ENCODE measurements around the gene DICER1. TPM values are rescaled to one million over a fixed set of nuclear protein-coding genes. Genes with fewer than 3 reads are reported as not detected.

Gene DICER1
- total RNA-seq, 1 donor from 2014 or later: 71.1 TPM

GRCh38 chr14:95073947-95074346 is 83.4 kb downstream of the DICER1 start:
- Histone ChIP-seq H3K4me1 (no peaks in the 10 kb centered on the region), H3K27me3 (no peaks in the 10 kb centered on the region), H3K9me3 (no peaks in the 10 kb centered on the region), H3K27ac (no peak overlapping the region), H3K4me3 (no peak overlapping the region), H3K36me3 (no peaks in the 10 kb centered on the region)
- intact Hi-C loops (cut with DNase I): no loop called here
- DNase-seq (no peak), ATAC-seq (no peak)
- no peak for TF ChIP-seq CTCF (IDR thresholded peaks at IDR 0.05)

- Histone ChIP-seq H3K4me1 (no peaks in the 10 kb centered on the region), H3K4me3 (no peak overlapping the region), H3K27me3 (no peaks in the 10 kb centered on the region), H3K36me3 (no peaks in the 10 kb centered on the region), H3K27ac (no peak overlapping the region), H3K9me3 (no peaks in the 10 kb centered on the region)
- intact Hi-C loops (cut with DNase I): no loop called here
- no peak for ATAC-seq
- no peak for DNase-seq
- TF ChIP-seq CTCF (IDR thresholded peaks at IDR 0.05): no peak
Observed at GRCh38 chr14:95072310-95072905, 84.9 kb downstream of the DICER1 start.

- H3K9me3 ChIP-seq: no peaks in the 10 kb centered on the region
- H3K27ac ChIP-seq: no peak overlapping the region
- H3K27me3 ChIP-seq: no peaks in the 10 kb centered on the region
- DNase-seq: no peak
- no peaks in the 10 kb centered on the region for H3K4me1 ChIP-seq
- H3K36me3 ChIP-seq: no peaks in the 10 kb centered on the region
- no peak for TF ChIP-seq CTCF (IDR thresholded peaks at IDR 0.05)
- intact Hi-C loops (cut with DNase I): no loop called here
- no peak overlapping the region for H3K4me3 ChIP-seq
- ATAC-seq: no peak
Observed at GRCh38 chr14:95071649-95072280, 85.6 kb downstream of the DICER1 start.

- Histone ChIP-seq H3K36me3 (no peaks in the 10 kb centered on the region), H3K4me1 (no peaks in the 10 kb centered on the region), H3K27ac (no peak overlapping the region), H3K4me3 (no peak overlapping the region), H3K27me3 (no peaks in the 10 kb centered on the region), H3K9me3 (no peaks in the 10 kb centered on the region)
- ATAC-seq: no peak
- no peak for DNase-seq
- no peak for TF ChIP-seq CTCF (IDR thresholded peaks at IDR 0.05)
- intact Hi-C loops (cut with DNase I): no loop called here
Observed at GRCh38 chr14:95070748-95071435, 86.4 kb downstream of the DICER1 start.

GRCh38 chr14:95069547-95069946 is 87.8 kb downstream of the DICER1 start:
- intact Hi-C loops (cut with DNase I): no loop called here
- H3K27me3 ChIP-seq: no peaks in the 10 kb centered on the region
- no peaks in the 10 kb centered on the region for H3K9me3 ChIP-seq
- no peak overlapping the region for H3K4me3 ChIP-seq
- TF ChIP-seq CTCF (IDR thresholded peaks at IDR 0.05): no peak
- no peaks in the 10 kb centered on the region for H3K36me3 ChIP-seq
- no peak overlapping the region for H3K27ac ChIP-seq
- ATAC-seq (no peak), DNase-seq (no peak)
- no peaks in the 10 kb centered on the region for H3K4me1 ChIP-seq

Data from upper lobe of right lung (tissue), 1 donor.